ENCODE data around the gene CIB4. TPM values are rescaled to one million over a fixed set of nuclear protein-coding genes. Genes with fewer than 3 reads are reported as not detected.

The CIB4 gene
- polyA plus RNA-seq, 1 donor, result 0.48 TPM

DNA sequence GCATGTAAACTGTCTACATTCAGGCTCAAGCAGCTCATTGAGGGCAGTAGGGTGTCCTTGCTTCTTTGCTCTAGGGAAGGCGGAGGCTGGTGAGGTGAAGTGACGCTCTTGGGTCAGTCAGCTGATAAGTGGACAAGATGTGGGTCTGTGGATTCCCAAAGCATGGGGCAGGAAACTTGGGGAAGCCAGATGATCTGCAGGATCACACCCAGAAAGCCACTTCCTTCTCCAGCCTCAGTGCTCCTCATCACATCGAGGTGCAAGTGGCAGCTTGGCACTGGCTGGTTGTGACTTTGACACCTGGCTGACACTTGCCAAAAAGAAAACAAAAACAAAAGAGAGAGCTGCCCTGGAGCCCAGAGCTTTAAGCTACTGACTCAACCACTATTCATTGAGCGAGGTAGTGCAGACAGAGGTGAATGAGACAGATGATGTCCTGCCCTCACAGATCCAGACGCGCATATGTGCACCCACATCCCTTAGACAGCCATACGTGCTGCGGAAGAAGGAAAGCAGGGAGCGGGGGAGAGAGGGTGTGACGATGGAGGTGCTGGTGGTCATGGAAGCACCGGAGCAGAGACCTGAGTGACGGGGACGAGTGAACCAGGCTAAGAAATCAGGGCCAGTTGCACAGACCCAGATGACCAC lies 3.1 kb upstream of the CIB4 start:
- no peak for DNase-seq

DNA sequence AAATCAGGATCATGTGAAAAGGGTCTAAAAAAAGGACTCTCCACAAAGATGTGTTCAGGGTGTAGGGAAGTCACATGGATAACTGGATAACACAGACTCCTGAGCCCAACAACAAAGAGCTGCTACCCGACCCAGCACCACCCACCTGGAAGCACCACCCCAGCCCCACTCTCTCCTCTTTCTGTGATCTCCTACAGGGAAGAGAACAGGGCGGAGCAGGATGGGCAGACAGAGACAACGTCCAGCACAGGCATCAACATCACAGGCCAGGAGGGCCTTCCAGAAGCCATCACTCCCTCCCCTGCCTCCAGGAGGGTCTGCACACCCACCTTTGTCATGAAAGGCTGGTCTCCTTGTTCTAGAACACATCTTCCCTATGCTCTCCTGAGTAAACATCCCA lies 1.3 kb upstream of the CIB4 start:
- no peak for DNase-seq

DNA sequence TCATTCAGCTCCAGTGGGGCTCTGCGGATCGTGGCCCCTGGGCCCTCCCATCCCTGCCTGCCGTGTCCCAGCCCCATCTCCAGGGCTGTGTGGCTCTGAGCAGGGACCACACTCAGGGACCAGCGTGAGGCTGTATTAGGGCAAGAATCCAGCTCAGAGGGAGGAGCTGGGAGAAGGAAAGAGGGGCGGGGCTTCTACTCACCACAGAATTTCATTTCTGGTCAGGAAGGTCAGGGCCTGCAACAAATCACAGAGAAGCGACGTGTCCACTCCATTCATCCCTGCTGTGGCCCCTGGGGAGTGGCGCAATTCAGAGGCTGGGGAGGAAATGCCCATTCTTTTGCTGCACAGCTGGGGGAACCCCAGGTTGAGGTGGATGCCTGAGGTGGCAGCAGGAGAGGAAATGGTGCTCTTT lies 828 bp downstream of the CIB4 start:
- DNase-seq, result no peak

DNA sequence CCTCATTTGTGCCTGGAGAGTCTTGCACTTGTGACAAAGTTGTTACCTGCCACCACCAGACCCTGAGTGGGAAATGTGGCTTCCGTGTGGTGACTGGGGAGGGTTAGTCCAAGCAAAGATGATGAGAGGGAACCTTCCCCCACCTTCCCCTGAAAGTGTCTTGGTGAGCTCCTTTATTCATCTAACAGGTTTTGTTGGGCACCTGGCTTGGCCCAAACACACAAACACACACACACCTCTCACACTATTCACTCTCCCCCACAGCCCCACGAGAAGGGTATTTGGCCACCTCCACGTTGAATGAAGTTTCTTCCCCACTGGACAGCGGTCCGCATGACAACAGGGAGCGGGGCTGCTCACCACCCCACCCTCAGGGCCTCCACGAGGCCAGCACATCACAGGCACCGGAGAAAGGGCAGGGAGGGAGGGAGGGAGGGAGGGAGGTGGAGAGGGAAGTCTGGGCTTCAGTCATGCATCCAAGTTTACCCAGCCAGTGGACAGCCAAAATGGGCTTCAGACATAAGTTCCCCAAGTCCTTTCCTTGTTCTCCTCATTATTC lies 1.4 kb downstream of the CIB4 start:
- no peak for DNase-seq

DNA sequence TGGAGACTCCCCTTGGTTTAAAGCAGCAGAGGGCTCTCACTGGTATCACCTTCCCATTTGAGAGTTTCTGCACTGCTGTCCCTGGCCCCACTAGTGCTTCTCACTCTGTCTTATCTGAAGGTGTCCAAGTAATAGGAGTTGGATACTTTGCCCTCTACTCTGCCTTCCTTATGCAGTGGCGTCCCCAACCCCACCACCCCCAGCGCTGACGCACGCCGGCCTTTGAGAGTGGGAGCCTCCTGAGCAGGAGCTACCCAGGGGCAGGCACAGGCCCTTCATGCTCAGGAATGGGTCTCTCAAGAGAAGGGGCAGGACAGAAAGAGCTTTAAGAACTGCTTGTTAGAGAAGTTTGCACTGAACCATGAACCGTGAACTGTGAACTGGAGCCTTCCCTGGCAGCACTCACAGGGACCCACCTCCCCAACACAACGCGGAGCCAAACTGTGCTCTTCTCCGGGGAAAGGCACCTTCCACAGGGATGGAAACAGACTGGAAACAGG lies 3.3 kb downstream of the CIB4 start:
- DNase-seq, result no peak

DNA sequence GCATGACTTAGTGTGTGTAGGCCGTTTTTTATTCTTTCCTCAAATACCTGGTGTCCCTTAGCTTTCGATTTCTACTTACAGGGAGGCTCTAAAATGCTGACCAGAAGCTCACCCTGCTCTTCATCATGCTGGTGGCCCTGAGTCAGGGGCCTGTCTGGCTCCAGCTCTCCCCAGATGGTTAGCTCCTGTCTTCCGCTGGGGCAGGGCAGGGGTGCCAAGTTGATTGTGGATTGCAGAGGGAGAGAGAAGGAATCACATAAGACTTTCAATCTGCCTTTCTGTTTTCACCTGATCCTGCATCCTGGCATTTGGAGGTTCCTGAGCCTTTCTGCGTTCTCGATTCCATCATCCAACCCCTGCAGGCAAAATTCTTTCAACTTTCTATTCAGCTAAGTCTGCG lies 4.2 kb downstream of the CIB4 start:
- DNase-seq, result no peak

DNA sequence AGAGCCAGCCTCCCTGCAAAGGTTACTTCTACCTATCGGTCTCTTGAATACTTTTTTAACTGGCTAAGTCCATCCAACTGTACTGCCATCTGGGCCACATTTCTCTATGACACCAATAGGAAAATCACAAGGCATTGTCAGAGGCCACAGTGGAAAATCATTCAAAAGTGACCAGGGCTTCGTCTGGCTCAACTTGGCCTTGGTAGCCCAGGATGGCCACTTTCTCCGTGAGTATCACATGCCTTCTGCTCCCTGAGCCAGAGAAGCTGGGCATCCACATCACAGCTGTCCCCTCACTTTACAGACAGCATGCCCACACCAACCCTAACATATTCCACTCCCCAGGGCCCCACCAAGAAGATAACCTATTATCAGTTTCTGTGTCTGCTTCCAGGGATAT lies 5.8 kb downstream of the CIB4 start:
- no peak for DNase-seq

DNA sequence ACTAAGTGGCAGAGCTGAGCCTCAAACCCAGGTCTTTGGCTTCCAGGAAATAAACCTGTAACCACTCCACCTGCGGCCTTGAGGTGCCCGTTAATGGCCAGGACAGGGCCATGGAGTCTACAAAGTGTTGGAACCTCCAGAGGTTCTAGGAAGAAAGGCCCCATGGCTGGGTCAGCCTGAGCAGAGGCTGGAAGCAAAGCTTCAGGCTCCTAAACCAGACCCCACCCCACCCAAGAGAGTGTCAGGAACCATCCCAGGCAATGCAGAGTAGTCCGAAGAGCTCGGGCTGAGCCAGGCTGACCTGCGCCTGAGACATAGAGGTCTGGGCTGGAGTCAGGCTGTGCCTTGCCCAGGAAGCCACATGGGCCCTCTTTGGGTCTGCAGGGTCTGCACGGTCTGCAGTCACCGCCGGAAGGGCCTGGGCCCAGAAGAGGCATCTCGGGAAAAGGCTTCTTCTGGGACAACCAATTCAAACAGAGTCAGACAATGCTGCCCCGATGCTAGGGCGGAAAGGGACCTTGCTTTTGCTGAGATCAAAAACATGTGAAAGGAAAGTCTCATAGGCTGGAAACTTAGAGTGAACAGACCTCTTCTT lies 6.4 kb downstream of the CIB4 start:
- no peak for DNase-seq

DNA sequence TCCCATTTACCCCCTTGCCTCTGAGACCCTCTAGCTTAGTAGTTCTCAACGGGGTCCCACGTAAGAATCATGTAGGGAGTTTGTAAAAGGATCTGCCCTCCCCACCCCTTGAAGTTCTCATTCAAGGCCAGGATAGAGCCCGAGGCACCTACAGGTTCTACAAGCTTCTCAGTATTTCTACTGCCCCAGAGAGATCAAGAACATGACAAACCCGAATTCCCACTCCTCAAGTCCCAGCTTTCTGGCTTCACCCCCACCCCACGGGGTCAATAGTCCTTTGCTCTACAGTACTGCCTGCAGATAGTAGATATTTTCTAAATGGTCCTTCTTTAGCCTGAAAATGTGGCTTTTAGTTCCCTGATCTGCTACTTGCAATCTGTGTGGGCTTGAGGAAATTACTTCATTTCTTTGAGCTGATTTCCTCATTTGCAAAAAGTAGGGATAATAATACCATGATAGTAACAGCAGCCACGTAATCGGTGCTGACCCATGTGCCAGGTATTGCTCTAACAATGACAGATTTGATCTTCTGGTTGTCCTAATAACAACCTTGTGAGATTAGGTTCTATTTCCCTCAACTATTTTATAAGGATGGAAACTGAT lies 7.1 kb downstream of the CIB4 start:
- no peak for DNase-seq

DNA sequence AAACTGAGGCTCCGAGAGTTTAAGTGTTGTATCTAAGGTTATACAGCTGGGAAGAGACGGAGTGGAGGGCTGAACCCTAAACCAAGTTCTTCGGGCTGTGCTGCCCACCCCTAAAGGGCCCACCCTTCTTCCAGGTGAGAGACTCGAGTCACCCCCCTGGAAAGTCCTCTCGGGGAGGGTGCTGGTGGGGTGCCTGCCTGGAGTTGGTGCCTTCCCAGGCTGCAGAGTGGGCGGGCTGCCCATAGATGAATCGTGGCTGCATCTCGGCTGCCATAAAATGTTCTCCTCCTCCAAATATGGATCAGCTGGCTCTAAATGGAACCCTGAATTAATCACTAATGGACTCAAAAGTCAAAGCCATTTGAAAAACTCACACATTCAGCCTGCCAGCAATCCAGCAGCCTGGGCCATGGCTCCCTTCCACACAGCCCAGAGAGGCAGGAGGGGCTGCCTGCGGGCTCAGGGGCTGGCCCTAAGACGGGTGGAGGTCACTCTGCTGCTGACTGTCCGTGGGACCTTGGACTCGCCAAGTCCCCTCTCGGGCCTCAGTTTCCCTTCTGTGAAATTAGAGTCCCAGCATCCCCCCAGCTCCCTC lies 7.7 kb downstream of the CIB4 start:
- no peak for DNase-seq

DNA sequence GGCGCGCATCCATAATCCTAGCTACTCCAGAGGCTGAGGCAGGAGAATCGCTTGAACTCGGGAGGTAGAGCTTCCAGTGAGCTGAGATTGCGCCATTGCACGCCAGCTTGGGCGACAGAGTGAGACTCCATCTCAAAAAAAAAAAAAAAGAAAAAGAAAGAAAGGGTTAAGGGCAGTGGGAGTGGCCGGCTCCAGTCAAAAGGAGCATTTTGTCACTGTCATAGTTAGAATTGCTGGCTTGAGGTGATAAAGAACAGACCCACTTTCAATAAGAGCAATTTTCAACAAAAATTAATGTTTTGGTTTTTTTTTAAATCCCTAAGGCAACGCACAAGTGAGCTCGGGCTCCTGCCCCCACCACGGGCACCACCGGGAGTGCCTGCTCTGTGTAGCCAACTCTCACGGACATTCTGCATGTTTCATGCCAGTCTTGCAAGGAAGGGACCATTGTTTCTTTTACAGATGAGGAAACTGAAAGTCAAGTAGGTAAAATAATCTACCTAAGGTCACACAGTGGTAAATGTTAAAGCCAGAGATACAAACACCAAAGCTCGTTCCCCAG lies 8.5 kb downstream of the CIB4 start:
- no peak for DNase-seq

DNA sequence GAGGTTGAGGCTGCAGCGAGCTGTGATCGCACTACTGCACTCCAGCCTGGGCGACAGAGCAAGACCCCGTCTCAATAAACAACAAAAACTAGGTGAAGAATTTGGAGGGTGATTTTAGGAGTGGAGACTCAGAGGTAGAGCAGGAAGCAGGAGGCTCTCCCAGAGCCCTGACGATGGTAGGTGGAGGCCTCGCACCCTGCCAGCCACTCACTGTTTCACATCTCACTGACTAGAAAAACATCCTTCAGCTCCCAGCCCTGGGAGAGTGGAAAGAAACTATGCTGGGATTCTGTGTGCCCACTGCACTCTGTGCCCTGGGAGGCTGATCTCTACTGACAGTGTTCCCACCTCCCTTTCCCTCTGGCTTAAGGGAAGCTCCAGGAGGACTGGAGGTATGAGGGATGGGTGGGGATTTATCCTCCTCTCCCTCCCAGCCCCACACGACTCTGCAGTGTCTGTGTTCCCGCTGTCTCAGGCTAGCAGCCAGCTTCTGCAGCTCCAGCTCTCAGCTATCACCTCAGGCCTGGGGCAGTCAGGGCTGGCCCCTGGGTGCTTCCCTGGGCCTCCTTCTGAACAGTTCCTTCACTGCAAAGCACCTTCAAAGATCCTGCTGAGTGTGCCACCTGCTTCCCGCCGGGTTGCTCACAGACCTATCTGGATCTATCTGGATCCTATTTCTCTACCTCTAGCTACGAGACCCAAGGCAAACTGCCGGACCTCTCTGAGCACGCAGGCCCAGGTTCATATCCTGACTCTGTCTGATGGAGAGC lies 9.6 kb downstream of the CIB4 start:
- DNase-seq, result no peak

DNA sequence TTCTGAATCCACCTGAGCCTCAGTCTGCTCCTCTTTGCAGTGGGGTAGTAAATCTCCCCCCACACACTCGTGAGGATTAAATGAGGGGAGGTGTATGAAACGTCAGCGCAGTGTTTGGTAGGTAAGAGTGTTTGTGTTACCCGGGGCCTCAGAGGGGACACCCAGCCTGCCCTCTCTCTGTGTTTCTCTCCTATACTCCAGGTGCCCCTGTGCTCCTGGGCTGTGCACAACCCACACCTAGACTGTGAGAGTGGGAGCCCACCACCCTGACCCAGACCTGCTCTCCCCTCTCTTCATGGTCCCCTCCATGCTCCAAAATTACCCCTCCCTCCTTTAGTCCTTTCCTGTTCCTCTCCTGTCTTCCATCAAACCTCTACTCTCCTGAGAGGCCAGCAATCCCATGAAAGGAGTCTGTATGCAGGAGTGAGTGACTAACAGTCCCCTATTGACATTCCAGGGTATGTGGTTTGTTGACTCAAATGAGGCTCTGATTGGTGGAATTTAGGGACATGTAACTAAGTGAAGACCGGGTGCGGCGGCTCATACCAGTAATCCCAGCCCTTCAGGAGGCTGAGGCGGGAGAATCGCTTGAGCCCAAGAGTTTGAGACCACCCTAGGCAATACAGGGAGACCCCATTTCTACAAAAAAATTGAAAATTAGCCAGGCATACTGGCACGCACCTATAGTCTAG lies 10.4 kb downstream of the CIB4 start:
- DNase-seq, result no peak

DNA sequence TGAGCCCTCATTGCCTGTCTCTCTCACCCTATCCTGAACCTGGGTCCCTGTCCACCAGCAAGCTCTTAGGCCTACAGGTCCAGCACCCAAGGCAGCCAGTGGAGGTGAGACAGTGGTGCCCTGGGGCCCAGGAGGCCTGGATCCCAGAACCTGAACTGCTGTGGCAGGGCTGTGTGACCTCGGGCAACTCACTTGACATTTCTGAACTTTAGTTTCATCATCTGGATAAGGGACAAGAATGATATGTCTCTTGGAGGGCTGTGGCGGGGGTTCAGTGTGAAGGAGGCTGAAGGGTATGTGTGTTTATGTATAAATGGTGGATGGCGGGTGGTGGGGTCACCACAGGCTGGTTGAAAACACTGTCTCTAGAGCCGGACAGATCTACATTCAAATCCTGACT lies 10.9 kb downstream of the CIB4 start:
- no peak for DNase-seq

DNA sequence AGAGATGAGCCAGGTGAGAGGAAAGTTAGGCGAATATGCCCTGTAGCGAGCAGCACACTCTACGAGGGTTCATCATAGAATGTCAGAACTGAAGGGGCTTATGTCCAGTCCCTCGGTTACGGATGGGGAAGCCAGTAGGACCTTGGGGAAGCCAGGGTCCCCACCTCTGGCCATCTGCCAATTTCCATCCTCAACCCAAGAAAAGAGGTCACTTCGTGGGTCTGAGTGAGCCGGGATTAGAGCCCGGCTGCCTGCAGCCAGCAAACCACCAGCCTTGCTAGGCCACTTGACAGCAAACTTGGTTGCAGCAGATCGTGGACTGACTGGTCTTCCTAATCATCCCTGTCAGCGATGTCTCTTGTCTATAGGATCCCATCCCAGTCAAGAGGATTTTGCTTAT lies 11.4 kb downstream of the CIB4 start:
- no peak for DNase-seq

DNA sequence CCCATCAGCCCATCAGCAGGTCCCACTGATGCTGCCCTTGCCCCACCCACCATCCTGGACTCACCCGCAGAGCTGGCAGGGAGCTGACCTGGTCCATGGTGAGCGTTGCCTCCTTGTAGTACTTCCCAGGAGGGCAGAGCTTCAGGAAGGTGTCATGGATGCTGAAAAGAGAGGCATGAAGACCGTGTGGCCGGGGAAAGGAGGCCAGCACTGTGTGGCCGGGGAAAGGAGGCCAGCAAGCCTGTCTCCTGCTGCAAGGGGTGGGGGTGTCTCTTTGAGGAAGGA lies 11.9 kb downstream of the CIB4 start:
- DNase-seq, result no peak

DNA sequence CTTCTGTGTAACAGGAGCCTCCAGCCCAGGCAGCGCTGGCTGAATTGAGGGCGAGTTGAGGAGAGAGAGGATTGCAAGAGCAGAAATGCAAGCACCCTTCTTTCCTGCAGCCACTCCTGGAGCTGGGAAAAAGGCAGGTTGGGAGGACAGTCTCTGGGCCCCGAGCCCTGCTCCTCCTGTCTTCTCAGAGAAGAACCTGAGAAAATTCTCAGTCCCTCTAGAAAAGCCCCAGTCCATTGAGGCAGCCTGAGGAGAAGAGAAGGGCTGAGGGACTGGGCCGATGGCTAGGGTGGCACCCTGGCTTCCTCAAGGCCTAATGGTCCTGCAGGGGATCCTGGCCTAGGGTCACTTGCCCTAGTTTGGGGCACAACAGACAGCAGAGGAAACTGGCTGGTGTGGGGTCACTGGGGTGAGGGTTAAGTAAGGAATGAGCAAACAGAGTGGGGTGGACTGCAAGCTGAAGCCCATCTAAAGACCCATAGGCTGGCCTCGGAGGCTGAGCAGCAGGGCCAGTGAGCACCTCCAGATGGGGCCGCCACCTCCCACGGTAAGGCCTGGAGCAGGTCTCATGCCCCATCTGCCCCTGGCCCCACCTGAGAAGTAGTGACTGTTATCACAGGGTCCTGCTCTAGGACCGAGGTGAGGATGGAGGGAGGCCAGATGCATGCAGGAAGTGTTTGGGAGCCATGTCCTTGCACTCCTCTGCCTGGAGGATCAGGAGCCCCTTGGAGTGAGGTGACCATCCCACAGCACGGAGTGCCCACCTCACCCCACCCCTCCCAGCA lies 12.4 kb downstream of the CIB4 start:
- DNase-seq, result no peak

DNA sequence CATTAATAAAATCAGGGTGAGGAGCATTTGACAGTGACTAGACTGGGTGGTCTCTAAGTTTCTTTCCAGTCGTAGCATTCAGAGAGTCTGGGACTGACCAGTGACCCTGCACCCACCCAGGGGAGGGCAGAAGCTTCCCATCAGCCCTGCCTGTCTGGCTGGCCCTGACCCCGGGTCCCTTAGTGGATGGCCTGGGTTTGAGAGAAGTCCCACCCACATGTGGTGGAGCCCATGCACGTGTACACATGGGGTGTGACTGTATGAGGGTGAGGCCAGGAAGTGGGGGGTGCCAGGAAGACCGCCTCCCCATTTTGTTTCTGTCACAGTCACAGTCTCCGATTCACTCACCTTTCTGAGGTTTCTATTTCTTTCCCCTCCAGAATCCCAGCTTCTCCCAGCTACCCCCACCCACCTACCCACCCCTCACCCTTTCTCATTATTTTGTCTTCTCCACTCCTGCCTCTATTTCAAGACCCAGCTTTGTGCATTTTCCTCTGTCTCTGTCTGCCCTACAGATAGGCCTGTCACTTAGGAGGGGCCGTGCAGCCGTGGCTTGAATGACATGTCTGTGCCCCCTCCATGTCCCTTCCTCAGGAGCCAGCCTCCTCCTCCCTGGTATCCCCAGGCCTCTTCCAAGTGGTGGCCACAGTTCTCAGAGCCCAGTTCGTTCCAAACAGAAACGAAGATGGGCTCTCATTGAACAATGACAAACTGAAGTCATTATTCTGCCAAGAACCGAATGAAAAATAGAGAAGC lies 13.6 kb downstream of the CIB4 start:
- no peak for DNase-seq

DNA sequence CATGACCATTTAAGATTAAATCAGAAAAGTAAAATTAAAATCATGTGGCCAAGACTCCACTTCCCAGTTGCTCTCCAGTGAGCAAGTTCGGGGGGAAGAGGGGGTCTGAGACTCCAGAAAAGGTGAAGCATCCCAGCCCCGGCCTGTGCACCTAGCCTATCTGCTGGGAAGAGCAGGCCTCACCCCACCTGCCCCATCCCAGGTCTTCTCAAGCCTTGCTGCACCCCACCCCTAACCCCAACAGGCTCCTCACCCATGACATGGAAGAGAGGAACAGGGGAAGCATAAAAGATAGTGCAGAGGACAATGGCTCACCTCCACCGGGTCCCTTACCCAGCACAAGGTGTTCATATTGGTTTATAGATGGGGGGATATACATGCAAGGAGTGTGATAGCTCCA lies 14.6 kb downstream of the CIB4 start:
- DNase-seq, result no peak
